ENCODE data around the gene CHRNE. TPM values are rescaled to one million over a fixed set of nuclear protein-coding genes. Genes with fewer than 3 reads are reported as not detected.
A peak's percentile ranks its signal among the peaks of the same experiment; 100 is the strongest.

CHRNE gene
- total and polyA plus RNA-seq, 2 of the 13 experiments (the other 11 are each of a cell fraction or from before 2014, with no cell fraction given) = 0.53 to 0.59 TPM

DNA sequence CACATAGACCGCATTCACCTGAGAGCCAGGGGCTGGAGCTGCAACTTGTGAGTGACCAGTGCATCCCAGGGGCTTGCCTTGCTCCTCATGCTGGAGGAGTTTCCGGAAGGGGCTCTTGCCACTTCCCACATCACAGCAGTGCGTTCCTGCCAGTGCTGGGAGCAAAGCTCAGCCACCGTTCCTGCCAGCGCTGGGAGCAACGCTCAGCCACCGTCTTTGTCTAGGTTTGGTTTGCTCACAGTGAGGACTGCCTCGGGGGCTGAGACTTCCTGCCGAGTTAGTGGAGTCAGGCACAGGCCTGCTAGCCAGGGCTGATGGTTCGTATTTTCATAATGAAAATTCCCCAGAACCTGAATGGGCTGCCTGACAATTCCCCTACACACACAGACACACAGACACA, 5.4 kb upstream of the CHRNE start (continued):
- TF ChIP-seq, protein P1, sequence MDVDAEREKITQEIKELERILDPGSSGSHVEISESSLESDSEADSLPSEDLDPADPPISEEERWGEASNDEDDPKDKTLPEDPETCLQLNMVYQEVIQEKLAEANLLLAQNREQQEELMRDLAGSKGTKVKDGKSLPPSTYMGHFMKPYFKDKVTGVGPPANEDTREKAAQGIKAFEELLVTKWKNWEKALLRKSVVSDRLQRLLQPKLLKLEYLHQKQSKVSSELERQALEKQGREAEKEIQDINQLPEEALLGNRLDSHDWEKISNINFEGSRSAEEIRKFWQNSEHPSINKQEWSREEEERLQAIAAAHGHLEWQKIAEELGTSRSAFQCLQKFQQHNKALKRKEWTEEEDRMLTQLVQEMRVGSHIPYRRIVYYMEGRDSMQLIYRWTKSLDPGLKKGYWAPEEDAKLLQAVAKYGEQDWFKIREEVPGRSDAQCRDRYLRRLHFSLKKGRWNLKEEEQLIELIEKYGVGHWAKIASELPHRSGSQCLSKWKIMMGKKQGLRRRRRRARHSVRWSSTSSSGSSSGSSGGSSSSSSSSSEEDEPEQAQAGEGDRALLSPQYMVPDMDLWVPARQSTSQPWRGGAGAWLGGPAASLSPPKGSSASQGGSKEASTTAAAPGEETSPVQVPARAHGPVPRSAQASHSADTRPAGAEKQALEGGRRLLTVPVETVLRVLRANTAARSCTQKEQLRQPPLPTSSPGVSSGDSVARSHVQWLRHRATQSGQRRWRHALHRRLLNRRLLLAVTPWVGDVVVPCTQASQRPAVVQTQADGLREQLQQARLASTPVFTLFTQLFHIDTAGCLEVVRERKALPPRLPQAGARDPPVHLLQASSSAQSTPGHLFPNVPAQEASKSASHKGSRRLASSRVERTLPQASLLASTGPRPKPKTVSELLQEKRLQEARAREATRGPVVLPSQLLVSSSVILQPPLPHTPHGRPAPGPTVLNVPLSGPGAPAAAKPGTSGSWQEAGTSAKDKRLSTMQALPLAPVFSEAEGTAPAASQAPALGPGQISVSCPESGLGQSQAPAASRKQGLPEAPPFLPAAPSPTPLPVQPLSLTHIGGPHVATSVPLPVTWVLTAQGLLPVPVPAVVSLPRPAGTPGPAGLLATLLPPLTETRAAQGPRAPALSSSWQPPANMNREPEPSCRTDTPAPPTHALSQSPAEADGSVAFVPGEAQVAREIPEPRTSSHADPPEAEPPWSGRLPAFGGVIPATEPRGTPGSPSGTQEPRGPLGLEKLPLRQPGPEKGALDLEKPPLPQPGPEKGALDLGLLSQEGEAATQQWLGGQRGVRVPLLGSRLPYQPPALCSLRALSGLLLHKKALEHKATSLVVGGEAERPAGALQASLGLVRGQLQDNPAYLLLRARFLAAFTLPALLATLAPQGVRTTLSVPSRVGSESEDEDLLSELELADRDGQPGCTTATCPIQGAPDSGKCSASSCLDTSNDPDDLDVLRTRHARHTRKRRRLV (CRISPR knock-in tag; IDR thresholded peaks at IDR 0.05) = 0 out of 2 replicates have a peak, but pooled peaks have one; percentile 7
- TF ChIP-seq, protein P2, sequence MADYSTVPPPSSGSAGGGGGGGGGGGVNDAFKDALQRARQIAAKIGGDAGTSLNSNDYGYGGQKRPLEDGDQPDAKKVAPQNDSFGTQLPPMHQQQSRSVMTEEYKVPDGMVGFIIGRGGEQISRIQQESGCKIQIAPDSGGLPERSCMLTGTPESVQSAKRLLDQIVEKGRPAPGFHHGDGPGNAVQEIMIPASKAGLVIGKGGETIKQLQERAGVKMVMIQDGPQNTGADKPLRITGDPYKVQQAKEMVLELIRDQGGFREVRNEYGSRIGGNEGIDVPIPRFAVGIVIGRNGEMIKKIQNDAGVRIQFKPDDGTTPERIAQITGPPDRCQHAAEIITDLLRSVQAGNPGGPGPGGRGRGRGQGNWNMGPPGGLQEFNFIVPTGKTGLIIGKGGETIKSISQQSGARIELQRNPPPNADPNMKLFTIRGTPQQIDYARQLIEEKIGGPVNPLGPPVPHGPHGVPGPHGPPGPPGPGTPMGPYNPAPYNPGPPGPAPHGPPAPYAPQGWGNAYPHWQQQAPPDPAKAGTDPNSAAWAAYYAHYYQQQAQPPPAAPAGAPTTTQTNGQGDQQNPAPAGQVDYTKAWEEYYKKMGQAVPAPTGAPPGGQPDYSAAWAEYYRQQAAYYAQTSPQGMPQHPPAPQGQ (CRISPR knock-in tag; IDR thresholded peaks at IDR 0.05; ENCODE audit: borderline replicate concordance) = no peak; the same call in 1 of the 2 replicates
- TF ChIP-seq, protein P3, sequence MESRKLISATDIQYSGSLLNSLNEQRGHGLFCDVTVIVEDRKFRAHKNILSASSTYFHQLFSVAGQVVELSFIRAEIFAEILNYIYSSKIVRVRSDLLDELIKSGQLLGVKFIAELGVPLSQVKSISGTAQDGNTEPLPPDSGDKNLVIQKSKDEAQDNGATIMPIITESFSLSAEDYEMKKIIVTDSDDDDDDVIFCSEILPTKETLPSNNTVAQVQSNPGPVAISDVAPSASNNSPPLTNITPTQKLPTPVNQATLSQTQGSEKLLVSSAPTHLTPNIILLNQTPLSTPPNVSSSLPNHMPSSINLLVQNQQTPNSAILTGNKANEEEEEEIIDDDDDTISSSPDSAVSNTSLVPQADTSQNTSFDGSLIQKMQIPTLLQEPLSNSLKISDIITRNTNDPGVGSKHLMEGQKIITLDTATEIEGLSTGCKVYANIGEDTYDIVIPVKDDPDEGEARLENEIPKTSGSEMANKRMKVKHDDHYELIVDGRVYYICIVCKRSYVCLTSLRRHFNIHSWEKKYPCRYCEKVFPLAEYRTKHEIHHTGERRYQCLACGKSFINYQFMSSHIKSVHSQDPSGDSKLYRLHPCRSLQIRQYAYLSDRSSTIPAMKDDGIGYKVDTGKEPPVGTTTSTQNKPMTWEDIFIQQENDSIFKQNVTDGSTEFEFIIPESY (CRISPR knock-in tag; IDR thresholded peaks at IDR 0.05) = no peak; the same call in 1 of the 2 replicates
- TF ChIP-seq SMARCE1 (IDR thresholded peaks at IDR 0.05; ENCODE audit: borderline replicate concordance) (no peak), ZNF558 (CRISPR knock-in tag; IDR thresholded peaks at IDR 0.05; ENCODE audit: borderline replicate concordance) (no peak), HNRNPUL1 (IDR thresholded peaks at IDR 0.05; ENCODE audit: low read depth, low read length) (no peak), ZNF550 (CRISPR knock-in tag; IDR thresholded peaks at IDR 0.05; ENCODE audit: borderline replicate concordance) (no peak), ATF1 (CRISPR knock-in tag; IDR thresholded peaks at IDR 0.05) (no peak), MED8 (CRISPR knock-in tag; IDR thresholded peaks at IDR 0.05; ENCODE audit: insufficient replicate concordance) (no peak)
- TF ChIP-seq, protein P4, sequence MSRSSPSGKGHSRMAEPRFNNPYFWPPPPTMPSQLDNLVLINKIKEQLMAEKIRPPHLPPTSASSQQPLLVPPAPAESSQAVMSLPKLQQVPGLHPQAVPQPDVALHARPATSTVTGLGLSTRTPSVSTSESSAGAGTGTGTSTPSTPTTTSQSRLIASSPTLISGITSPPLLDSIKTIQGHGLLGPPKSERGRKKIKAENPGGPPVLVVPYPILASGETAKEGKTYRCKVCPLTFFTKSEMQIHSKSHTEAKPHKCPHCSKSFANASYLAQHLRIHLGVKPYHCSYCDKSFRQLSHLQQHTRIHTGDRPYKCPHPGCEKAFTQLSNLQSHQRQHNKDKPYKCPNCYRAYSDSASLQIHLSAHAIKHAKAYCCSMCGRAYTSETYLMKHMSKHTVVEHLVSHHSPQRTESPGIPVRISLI (CRISPR knock-in tag; IDR thresholded peaks at IDR 0.05; ENCODE audit: borderline replicate concordance) = no peak
- TF ChIP-seq, protein P5, sequence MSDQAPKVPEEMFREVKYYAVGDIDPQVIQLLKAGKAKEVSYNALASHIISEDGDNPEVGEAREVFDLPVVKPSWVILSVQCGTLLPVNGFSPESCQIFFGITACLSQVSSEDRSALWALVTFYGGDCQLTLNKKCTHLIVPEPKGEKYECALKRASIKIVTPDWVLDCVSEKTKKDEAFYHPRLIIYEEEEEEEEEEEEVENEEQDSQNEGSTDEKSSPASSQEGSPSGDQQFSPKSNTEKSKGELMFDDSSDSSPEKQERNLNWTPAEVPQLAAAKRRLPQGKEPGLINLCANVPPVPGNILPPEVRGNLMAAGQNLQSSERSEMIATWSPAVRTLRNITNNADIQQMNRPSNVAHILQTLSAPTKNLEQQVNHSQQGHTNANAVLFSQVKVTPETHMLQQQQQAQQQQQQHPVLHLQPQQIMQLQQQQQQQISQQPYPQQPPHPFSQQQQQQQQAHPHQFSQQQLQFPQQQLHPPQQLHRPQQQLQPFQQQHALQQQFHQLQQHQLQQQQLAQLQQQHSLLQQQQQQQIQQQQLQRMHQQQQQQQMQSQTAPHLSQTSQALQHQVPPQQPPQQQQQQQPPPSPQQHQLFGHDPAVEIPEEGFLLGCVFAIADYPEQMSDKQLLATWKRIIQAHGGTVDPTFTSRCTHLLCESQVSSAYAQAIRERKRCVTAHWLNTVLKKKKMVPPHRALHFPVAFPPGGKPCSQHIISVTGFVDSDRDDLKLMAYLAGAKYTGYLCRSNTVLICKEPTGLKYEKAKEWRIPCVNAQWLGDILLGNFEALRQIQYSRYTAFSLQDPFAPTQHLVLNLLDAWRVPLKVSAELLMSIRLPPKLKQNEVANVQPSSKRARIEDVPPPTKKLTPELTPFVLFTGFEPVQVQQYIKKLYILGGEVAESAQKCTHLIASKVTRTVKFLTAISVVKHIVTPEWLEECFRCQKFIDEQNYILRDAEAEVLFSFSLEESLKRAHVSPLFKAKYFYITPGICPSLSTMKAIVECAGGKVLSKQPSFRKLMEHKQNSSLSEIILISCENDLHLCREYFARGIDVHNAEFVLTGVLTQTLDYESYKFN (CRISPR knock-in tag; conservative IDR thresholded peaks at IDR 0.05) = peak; percentile 71
